Posterior vena cava (tissue), 2 donors: ENCODE data around the gene SLC35E1. TPM values are rescaled to one million over a fixed set of nuclear protein-coding genes. Genes with fewer than 3 reads are reported as not detected.

Experiments
- DNase-seq: peaks from one replicate; pipeline ENCODE4 v3.0.0-alpha.2; 2020; ENCODE audit warnings: low spot score
- intact Hi-C, 2 donors: fragments of 100-400 bp; cut with DNase I; formaldehyde crosslinking; loops; one replicate each; pipeline versions ENCODE4 v1.14.1 to v1.14.2; 2022 to 2023
- total RNA-seq, 2 donors: library from RNA; stranded (reverse); fragmentation: NEBNext Ultra II Directional; extraction: Animal tissue kit (Norgen Biotek cat#: 25700); gene quantifications; one replicate each; pipeline ENCODE4 v1.2.1, GENCODE V29; 2021
- donor health status: DM: yes; HTN: yes; CAD: no.
- donor health status: DM: yes; HTN: yes; CAD: no.

SLC35E1 gene
- total RNA-seq, 2 donors from 2014 or later = 30.8 to 33.6 TPM

DNA sequence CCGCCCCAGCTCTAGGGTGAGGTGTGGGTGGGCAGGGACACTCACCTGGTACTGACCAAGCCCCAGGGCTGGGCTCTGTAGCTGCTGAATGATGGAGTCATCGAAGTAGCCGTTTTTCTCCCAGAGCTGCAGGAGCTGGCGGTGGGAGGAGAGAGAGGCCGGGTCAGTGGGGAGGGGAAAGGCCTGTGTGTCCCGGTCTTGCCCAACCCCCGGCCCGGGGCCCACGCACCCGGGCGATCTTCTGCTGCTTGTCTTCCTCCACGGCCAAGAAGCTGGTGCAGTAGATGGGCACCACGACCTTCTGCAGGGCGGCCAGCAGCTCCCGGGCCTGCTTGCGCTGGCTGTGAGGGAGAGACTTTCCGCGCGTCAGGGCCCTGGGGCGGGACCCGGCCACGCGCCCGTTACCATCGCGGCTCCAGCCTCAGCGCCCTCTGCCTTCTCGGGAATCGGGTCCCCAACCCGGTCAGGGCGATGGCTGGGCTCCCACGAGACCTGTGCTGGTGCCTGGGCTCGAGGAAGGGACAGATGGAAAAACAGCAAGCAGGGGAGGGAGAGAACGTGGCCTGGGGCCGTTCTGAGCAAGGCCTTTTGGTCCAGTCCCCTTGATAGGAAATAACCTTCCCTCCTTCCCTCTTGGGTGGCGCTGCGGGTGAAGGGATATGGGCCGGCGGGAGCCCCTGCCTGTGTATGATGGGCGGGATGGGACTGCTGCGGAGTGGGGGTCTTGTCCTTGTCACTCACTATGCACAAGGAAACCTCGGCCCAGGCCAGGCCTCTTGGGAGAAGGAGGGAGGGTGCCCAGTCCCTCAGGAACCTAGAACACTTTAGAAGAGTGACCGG, 41.5 kb downstream of the SLC35E1 start:
- intact Hi-C loops = no loop called here

DNA sequence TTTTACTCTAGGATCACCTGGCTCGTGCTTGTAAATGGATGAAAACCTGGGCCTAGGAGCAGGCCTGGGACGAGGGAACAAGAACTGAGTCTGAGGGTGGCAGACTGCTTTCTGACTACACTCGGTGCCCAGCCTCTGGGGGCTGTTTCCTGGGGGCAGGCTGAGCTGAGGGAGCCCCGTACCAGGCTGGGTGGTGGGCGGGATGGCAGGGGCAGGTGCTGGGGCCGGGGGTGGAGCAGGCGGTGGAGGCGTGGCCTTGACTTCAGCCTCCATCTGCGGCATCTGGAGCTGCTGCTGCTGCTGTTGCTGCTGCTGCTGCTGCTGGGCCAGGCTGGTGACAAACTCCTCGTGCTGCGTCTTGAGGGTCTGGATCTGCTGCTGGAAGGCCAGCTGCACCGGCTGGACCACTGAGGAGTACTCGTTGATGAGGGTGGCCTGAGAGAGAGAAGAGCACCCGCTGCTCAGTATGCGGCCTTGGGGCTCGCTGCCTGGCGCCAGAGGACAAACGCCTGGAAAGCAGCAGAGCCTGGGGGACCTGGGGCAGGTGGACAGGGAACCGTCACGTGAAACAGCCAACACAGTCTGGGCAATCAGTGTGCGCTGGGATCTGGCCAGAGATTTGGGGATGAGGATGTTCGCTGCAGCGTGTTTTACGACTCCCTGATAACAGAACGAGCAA, 42.6 kb downstream of the SLC35E1 start:
- intact Hi-C loops = loop anchor here in 1 of 2 donors (5.0 kb wide), 1 partner anchor 178 kb away; no protein-coding TSS in a partner anchor
- no peak for DNase-seq

More for the DNA sequence above, 41.5 kb downstream of the SLC35E1 start:
- no peak for DNase-seq

DNA sequence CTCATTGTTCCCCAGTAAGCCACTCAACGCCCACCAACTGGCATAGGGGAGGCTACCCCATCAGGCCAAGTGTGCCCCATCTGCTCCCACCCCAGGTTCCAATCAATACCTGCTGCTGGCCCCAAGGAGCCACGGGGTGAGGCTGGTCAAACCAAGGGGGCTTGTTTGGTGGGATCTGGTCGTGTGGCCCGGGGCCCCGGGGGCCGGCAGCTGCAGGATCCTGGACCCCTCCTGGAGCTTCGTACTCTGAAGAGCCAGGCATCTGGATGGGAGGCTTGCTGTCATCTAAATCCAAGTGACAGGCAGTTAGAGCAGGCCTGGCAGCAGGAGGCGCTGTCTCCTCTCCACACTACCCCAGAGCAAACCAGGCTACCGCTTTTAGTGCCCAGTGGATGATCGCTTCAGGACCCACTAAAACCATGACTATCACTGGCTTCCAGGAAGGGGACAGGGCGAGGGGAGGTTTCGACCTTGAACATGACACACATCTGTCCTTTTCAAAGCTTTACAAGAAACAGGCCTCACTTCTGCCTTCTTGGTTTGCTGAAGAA, 44.2 kb downstream of the SLC35E1 start:
- intact Hi-C loops = loop anchor here in 1 of 2 donors (5.0 kb wide), 1 partner anchor 179 kb away; no protein-coding TSS in a partner anchor

DNA sequence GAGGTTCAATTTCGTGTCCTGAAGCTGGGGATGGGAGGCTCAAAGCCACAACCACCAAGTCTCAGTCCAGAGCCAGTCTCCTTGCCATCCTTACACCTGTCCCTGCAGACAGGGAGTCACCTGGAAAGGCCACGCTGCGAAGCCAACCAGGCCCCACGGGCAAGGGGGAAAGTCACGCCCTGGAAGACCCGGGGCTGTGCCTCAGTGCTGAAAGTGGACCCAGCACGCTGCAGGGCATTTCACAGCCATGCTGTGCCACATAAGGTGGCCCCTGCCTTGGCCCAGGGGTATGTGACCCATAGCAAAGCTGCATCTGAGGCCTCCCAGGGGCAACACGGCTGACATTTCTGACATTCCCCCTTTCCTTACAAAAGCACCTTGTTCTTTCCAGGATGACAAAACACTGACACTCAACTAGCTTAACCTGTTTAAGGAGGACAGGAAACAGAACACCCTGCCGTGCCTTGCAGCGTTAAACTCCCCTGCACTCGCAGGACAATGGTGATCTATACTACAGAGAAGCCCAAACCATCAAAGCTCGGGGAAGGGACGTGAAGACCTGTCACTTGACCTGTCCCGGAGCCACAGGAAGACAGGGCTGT, 44.8 kb downstream of the SLC35E1 start:
- intact Hi-C loops = loop anchor here in 1 of 2 donors (5.0 kb wide), 1 partner anchor 180 kb away; no protein-coding TSS in a partner anchor
- no peak for DNase-seq

More for the DNA sequence above, 44.2 kb downstream of the SLC35E1 start:
- DNase-seq = no peak

DNA sequence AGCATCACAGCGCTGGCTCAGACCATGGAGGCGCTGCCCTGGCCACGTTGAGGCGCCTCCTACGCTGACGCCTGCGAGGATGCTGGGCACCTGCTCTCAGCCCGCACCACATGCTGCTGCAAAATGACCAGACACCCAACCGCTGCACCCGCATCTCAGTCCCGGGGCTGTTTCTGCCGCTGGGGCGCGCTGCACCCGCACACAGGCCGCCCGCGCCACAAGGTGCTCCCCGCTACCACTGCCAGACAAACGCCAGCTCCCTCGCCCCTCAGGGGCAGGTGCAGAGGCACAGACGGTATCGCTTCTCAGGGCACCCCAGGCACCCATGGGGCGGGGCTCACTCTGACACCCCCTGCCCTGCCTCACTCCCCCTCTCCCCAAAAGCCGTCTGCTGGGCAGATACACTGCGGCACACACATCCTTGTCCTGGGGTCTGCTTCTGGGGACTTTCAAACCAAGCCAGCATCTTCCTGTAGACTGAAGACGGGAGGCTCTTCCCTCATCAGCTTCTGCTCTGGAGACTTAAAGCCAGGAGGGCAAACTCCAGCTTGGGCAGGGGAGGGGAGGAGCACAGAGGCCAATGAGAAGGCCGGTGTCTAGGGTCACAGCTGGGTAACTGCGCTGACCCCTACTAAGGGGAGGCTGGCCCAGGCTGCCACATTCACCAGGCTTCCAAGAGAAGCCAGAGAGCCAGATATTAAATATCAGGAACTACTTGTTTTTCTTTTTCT, 46.3 kb downstream of the SLC35E1 start:
- intact Hi-C loops = loop anchor here in 1 of 2 donors (5.0 kb wide), 1 partner anchor 181 kb away; no protein-coding TSS in a partner anchor

DNA sequence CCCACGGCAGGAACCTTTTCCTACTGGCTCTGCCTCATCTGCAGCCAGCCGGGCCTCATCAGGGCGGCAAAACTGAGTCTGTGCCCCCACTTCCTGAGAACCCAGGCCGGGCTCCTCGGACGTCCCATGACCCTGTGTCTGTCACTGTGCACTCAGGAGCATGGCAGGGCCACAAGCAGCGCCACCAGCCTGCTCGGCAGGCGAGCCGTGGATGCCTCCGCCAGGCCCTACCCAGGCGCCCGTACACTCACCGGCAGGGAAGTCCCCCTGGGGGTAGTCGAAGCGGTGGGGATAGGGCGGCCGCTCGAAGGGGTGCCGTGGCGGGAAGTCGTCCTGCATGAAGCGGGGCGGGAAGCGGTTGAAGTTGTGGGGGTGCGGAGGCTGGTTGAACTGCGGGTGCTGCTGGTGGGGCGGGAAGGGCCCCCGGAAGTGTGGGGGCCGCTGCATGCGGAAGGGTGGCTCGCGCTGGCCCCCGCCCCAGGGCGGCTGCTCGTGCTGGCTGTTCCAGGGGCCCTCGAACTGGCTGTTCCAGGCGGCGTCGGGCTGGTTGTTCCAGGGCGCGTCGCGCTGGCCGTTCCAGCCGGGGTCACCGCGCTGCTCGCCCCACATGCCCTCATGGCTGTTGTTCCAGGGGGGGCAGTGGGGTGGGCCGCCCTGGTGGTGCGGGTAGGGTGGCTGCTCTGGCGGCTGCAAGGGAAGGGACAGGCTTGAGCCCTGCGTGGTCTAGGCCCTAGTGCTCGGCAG, 47.1 kb downstream of the SLC35E1 start:
- intact Hi-C loops = loop anchor here in 1 of 2 donors (5.0 kb wide), 1 partner anchor 182 kb away; no protein-coding TSS in a partner anchor

More for the DNA sequence above, 46.3 kb downstream of the SLC35E1 start:
- DNase-seq = no peak

DNA sequence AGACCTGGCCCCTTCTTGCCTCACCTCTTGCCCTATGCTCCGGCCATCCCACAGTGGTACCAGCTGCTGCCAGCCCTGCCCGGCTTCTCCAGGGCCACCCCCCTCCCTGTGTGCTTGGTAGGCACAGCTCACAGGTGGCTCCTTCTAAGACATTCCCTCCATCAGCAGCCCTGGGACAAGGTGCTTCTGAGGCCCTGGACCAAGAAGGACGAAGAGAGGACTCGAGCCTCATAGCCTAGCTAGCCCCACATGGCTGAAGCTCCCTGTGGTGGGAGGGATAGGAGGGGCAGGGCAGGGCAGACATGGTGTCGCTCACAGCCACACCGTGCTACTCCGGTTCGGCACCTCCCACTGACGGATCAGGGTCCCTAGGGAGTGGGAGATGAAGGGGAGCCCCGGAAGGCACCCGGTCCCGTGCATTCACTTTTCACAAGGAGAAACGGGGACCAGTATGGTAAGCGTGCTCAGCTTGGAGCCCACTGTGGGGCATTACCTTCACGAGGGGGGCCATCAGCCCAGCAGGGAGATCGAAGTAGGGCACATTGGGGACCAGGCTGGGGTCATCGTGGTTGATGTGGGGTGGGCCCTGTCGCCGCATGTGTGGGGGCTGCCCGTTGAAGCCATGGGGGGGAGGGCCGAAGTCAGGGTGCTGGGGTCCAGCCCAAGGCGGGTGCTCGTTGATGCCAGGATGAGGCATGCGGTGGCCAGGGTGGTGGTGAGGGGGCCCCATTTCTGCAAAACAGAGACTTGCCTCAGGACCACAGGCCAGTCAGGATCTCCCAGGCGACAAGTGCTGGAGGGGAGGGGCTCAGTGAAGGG, 49.4 kb downstream of the SLC35E1 start:
- DNase-seq = no peak
- intact Hi-C loops = no loop called here

More for the DNA sequence above, 47.1 kb downstream of the SLC35E1 start:
- no peak for DNase-seq

DNA sequence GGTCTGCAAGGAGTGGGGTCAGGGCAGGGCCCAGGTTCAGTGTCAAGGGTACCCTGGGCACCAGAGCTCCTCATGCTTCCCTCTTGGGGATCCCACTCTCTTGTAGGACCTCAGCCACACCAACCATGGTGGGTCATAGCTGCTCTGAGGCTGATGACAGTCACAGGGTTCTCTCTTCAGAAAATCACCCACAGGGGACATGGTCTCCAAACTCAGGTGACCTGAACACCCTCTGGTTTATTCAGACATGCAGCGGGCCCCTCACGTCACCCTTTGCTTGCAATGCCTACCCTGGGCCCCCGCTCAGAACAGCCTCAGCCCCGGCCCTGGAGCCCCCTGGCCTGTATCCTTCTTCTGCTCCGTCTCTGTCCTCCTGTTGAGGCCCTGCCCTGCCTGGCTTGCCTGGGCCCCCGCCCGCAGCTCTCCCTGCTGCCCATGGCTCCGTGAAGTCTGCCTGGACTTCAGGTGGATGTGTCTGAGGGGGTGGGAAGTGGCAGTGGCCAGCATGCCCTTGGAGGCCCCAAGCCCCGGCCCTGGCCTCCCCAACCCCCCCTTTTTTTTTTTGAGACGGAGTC, 50.4 kb downstream of the SLC35E1 start:
- intact Hi-C loops = no loop called here
- DNase-seq = no peak

DNA sequence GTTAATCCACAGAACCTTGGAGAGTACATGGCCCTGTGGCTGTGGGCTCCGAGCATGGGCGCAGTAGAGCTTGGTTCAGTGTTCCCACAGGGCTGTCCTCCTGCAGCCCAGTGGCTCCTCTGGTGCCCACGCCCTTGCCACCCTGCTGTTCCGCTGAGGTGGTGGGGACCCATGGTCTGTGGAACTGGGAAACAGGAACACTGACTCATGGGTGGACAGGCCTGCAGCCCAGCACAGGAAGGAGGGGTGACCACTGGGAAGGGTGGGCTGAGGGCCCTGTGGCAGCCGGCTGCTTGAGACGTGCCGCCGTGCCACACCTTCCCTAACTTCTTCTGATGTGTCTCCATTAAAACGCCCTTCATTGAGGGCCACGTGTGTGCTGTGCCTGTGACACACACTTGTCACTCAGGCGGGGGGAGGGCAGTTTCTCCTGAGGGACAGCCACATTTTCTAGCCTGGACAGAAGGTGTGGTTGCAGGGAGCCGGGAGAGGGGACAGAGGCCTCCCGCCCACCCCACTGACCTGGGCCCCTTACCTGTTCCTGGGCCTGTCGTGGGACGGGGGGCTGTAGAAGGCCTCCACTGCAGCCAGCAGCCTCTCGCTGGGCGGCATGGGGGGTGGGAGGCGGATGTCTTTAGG, 51.1 kb downstream of the SLC35E1 start:
- DNase-seq = no peak
- intact Hi-C loops = no loop called here

DNA sequence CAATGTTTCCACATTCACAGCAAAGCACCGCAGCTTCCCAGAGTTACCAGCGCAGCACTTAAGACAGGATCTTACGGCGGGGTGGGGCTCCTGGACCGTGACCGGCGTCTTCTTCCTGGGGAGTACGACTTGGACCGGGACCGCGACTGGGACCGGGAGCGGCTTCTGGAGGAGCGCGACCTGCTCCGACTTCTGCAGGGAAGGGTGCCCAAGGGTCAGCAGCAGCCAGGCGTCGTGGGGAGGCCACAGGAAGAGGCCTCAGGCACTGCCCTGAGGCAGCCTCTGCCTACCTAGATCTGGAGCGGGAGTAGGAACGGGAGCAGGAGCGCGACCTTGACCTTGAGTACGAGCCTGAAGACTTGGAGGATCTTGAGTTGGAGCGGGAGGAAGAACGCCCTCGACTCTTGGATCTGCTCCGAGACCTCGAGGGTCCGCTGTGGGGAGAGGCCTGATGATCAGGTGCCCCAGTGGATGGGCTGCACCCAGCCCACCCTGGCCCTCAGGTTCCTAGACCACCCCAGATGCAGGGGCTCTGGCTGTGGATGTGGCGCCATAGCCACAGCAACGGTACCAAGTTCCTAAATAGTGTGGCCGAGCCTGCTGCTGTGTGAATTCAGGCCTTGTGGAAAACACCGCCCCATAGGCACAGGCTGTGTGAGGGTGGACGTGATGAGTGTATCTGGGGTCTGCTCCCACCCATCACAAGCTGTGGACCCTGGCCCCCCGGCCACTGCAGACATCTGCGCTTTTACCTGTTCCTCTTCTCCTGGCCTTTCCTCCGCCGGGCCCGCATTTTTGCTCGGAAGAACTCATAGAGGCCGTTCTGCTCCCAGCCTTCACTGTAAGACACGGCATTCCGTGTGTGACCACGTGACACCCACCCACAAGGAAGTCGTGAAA, 51.9 kb downstream of the SLC35E1 start:
- no peak for DNase-seq
- intact Hi-C loops = no loop called here

DNA sequence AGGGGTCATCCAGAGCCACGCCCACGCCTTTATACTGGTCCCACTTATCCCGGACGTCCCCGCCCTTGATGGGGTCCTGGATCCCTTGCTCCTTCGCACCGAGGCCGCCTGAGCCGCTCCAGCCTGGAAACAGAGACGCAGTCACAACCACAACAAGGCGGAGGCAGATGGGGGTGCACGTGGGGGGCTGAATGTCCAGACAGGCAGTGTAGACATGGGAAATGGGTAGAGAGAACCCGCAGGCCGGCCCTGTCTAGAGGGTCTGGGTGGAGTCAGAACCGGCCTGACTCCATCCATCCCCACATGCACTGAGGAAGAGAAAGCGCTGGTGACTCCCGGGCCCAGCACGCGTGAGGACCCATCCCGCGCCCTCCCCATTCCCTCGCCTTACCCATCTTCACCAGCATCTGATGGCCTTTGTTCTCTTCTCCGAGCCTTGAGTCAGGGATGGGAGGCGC, 53.0 kb downstream of the SLC35E1 start:
- DNase-seq = no peak
- intact Hi-C loops = no loop called here

DNA sequence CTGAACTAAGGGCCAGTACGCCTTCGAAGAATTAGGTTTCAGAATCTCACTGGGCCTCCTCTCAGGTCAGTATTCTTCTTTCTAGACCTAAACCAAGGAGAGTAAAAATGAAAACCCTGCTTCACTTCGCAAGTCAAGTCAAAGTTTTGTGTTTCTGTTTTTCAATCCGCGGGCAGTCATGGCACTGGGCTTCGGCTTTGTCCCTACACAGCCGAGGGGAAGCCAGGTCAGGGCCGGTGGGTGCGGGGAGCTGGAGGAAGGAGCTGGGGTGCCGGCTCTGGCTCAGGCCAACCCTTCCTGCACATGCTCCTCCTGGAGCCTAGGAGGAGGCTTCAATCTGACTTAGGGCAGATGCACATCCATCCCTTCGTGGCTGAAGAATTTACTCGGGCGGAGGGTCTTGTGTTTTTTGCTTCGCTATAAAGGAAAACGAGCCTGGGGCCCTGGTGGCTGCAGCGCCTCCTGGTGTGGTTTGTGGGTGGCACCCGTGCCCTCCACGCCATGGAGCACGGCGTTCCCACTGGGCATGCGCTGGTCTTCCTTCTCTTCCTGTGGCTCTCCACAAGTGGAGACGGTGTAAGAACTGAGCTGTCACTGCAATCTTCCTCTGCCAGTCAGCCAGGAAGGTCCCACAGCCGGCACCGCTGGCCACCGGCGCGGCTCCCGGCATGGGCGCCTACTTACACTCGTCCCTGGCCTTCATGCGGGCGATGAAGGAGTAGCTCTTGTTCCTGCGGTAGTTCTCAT, 53.6 kb downstream of the SLC35E1 start:
- intact Hi-C loops = no loop called here
- DNase-seq = no peak

DNA sequence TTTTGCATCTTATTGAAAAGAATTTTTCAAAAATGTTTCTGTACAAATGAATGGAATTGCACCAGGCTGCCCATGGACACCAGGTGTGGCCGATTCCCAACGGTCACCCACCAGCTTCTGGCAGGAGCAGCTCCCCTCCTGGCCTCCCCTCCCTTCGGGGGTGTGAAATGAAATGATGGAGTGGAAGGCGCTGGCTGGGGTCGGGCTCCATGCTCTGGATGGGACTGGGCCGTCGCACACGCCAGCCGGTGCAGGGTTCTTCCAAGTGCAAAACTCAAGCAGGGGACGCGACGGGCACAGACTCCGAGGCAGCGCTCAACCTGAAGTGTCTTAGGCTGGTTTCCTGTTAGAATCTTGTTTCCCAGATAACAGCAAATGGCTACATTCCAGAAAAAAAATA, 54.2 kb downstream of the SLC35E1 start:
- DNase-seq = no peak
- intact Hi-C loops = no loop called here

DNA sequence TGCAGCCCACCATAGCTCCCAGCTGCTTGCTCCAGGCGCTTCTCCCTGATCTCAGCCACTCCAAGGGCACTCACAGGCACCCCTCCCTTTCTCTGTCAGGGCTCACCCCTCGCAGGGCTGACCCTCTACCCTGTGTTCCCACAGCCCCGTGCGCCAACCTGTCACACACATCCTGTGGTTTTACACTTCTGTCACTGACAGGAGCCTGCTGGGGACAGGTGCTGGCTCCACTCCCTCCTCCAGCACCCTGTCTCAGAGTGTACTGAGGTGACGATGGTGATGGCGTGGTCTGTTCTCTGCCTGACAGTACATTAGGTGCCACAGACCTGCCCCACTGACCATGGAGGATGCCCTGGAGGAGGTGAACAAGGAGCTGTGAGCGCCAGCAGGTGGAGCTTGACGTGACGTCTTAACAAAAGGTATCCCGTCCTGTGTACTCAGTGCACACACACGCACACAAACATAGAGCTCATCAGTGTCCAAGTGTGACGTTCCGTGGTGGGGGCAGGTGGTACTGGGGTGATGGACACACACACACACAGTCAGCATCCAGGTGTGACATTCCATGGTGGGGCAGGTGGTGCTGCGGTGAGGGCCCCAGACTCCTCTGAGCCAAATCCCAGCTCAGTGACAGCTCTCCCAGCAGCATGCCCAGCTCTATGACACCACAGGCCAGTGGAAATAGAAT, 55.1 kb downstream of the SLC35E1 start:
- intact Hi-C loops = no loop called here
- DNase-seq = no peak
